ENCODE data around the gene DNLZ. TPM values are rescaled to one million over a fixed set of nuclear protein-coding genes. Genes with fewer than 3 reads are reported as not detected.
A peak's percentile ranks its signal among the peaks of the same experiment; 100 is the strongest.

DNLZ gene
- total and polyA plus RNA-seq, 10 donors: 15.8 to 29.8 (median 22.3) TPM

GRCh38 chr9:136399176-136400037 lies 35.9 kb upstream of the DNLZ start:
- TF ChIP-seq POLR2A (IDR thresholded peaks at IDR 0.05): no peak
- TF ChIP-seq POLR2AphosphoS5 (IDR thresholded peaks at IDR 0.05): no peak
- TF ChIP-seq CTCF (IDR thresholded peaks at IDR 0.05 in 8 of 11, conservative IDR thresholded peaks at IDR 0.05 in 3 of 11): no peak

GRCh38 chr9:136398286-136398685 lies 34.7 kb upstream of the DNLZ start:
- Histone ChIP-seq H3K4me3 (peak overlapping the region in 1 of 8 donors; percentile 100), H3K27me3 (replicated peaks in 1 of 7) (no peaks in the 10 kb centered on the region), H3K36me3 (peaks cover 0 to 62% (median 46%) of the 10 kb centered on the region in 6 donors), H3K27ac (no peak overlapping the region), H3K9me3 (no peaks in the 10 kb centered on the region), H3K4me1 (peaks cover 16 to 43% (median 25%) of the 10 kb centered on the region in 6 donors)
- WGBS, 5 donors: 94 to 97% (median 95%) methylated on average over 12 of the region's 12 CpGs
- TF ChIP-seq POLR2AphosphoS5 (IDR thresholded peaks at IDR 0.05): no peak
- intact Hi-C loops (cut with DNase I; ENCODE audit: low total_unique reads): no loop called here
- DNase-seq: no peak

More at GRCh38 chr9:136399176-136400037, 35.9 kb upstream of the DNLZ start:
- H3K9me3 ChIP-seq: no peaks in the 10 kb centered on the region
- H3K36me3 ChIP-seq: peaks cover 0 to 62% (median 35%) of the 10 kb centered on the region in 6 donors
- H3K4me3 ChIP-seq: peak overlapping the region; percentile 90 to 100 (median 99)
- peaks cover 24 to 55% (median 36%) of the 10 kb centered on the region in 6 donors for H3K4me1 ChIP-seq
- H3K27ac ChIP-seq: peak overlapping the region in 6 of 8 donors; percentile 63 to 84 (median 74)
- WGBS, 5 donors: 1 to 3% (median 2%) methylated on average over 24 to 67 of the region's 67 CpGs
- intact Hi-C loops (cut with DNase I; ENCODE audit: low total_unique reads): no loop called here
- DNase-seq: peak; percentile 87
- no peaks in the 10 kb centered on the region for H3K27me3 ChIP-seq (replicated peaks in 1 of 7)

- peaks cover 16 to 37% (median 25%) of the 10 kb centered on the region in 6 donors for H3K4me1 ChIP-seq
- intact Hi-C loops (cut with DNase I; ENCODE audit: low total_unique reads): no loop called here
- no peak overlapping the region for H3K27ac ChIP-seq
- WGBS, 5 donors: 62 to 100% (median 84%) methylated on average over 2 to 6 of the region's 6 CpGs
- H3K4me3 ChIP-seq: no peak overlapping the region
- no peaks in the 10 kb centered on the region for H3K9me3 ChIP-seq
- TF ChIP-seq POLR2AphosphoS5 (IDR thresholded peaks at IDR 0.05) (no peak), POLR2A (IDR thresholded peaks at IDR 0.05) (no peak), CTCF (IDR thresholded peaks at IDR 0.05 in 8 of 11, conservative IDR thresholded peaks at IDR 0.05 in 3 of 11) (no peak)
- H3K27me3 ChIP-seq (replicated peaks in 1 of 7): no peaks in the 10 kb centered on the region
- no peak for DNase-seq
- H3K36me3 ChIP-seq: peaks cover 0 to 68% (median 52%) of the 10 kb centered on the region in 6 donors
Observed at GRCh38 chr9:136397643-136398042, 34.1 kb upstream of the DNLZ start.

- no peaks in the 10 kb centered on the region for H3K9me3 ChIP-seq
- no peaks in the 10 kb centered on the region for H3K27me3 ChIP-seq (replicated peaks in 1 of 7)
- intact Hi-C loops (cut with DNase I; ENCODE audit: low total_unique reads): no loop called here
- 74 to 88% (median 81%) methylated on average over 4 of the region's 4 CpGs for WGBS, 5 donors
- no peak overlapping the region for H3K27ac ChIP-seq
- peaks cover 16 to 35% (median 25%) of the 10 kb centered on the region in 6 donors for H3K4me1 ChIP-seq
- no peak overlapping the region for H3K4me3 ChIP-seq
- no peak for DNase-seq
- peaks cover 0 to 71% (median 61%) of the 10 kb centered on the region in 6 donors for H3K36me3 ChIP-seq
- no peak for TF ChIP-seq POLR2A (IDR thresholded peaks at IDR 0.05)
- no peak for TF ChIP-seq CTCF (IDR thresholded peaks at IDR 0.05 in 8 of 11, conservative IDR thresholded peaks at IDR 0.05 in 3 of 11)
- TF ChIP-seq POLR2AphosphoS5 (IDR thresholded peaks at IDR 0.05): no peak
Observed at GRCh38 chr9:136396219-136396515, 32.6 kb upstream of the DNLZ start.

All from spleen (tissue), 11 donors.